ENCODE measurements around the gene NLRP4.

DNA sequence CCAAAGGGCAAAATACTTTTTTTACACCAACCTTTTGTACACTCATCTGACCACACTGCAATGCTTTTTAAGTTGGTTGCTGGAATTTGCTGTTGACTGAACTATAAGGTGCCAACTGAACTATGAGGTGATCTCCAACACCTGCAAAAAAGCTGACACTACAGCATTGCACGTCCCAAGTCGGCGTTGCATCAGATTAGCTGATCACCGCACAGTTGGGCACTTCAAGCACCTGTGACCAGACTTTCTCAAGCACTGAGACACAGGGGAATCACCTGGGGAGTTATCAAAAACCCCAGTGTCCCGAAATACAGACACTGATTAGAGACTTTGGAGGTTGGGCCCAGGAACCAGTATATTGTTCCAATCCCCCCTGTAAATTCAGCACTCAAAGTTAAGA, 5.7 kb upstream of the NLRP4 start:
- TF ChIP-seq GATA2 (IDR thresholded peaks at IDR 0.05; ENCODE audit: low read depth, low read length) (no peak), GATA3 (IDR thresholded peaks at IDR 0.05; ENCODE audit: low read depth, low read length) (no peak)
